COLO668 (cell line): ENCODE measurements around the gene ZC3H8.
A peak's percentile ranks its signal among the peaks of the same experiment; 100 is the strongest.

ENCODE experiments used
- DNase-seq: peaks from one replicate; lab custom pipeline; 2025; ENCODE audit not compliant: unreplicated experiment; lab: John Stamatoyannopoulos, UW

ZC3H8 gene

DNA sequence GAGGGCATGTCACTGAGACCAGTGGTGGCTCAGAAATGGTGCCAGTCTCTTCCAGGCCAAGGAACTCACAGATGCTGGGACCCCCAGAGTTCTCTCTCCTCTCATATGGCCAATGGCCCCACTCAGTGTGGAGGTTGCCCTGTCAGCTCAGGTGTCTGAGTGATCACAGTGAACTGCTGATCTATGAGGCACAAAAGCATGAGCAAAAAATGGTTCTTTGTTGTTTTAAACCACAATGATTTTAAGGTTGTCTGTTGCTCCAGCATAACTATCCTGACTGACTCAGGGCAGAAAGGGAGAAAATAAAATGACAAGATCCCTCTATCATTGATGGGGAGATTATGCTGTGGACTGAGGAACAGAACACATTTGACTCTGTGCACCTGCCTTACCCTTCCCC lies 58.9 kb downstream of the ZC3H8 start:
- no peak for DNase-seq

DNA sequence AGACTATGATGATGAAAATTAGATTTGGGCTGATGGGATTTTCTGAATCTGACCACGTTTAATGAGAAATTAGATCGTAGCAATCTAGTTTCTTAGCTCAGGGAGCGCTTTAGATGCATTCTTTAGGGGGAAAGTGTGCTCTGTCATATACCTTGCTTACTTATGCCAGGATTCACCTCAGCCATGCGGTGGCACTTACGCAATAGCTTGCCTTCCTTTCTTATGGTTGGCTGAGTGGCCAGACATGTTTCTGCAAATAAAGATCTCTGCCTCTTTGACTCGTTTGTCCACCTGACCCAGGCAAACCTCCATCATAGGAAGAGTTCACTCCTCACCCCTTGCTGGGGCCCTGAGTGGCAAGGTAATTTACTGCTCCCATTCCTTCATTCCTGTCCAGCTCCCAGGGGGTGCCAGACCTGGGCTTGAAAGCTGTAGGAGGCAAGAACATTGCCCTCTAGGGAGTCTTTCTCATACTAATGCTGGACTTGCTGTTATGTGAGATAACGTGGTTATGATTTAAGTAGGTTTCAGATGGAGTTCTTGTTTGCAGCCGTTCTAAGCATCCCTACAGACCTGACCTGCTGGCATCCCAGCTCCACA lies 59.6 kb downstream of the ZC3H8 start:
- DNase-seq: no peak

DNA sequence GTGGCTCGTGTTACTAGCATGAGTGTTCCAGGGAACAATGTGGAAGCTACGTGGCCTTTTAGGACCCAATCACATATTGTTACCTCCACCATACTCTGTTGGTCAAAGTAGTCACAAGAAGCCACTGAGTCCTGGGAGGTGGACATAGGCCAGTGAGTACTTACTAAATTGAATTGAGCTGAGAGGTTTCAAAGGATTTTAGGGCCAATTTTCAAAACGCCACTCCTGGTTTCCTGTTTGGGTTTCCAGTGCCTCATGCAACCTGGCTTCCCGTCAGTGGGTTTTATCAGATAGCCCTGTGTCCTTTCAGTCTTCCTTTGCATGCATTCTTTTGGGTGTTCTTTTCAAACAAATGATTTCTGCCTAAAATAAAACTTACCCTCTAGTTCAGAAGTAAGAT lies 60.4 kb downstream of the ZC3H8 start:
- DNase-seq: no peak

DNA sequence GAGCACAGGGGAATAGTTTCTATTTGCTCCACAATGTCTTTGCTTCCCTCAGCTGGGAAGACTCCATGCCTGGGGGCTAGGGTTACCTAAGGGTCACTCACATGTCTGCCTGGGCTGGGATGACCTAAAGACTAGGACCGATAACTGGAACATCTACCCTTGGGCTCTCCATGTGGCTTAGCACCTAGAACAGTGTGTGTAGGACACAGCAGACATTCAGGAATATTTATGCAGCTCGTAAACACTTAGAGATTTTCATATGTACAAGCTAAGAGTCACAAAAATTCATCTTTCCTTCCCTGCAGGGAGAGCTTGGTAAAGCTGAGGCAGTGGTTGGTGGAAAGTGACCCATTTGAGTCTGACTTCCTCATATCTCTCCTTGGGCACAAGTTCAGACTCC lies 60.8 kb downstream of the ZC3H8 start:
- DNase-seq: no peak

DNA sequence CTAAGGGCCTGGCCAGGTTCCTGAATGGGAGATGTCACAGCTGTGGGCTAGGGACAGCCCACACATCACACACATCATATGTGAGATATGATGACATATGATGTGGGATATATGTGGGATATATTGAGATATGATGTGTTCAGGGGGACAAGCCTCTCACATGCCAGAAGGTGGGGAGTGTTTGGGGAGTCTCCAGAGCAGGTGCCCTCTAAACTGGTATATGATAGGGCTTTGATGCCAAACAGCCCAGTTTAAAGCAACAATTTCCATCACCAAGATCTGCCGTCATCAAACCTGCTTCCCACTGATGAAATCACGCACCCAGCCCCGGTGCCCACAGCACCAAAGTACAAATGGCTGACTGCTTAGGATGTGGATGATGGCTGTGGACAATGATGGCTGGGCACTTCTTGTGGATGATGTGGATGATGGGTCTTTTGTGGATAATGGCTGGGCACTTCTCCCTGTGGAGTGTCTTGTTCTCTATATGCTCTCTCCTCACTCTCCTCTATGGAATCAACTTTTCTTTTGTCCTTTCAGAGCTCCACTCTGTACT lies 65.8 kb downstream of the ZC3H8 start:
- DNase-seq: no peak

DNA sequence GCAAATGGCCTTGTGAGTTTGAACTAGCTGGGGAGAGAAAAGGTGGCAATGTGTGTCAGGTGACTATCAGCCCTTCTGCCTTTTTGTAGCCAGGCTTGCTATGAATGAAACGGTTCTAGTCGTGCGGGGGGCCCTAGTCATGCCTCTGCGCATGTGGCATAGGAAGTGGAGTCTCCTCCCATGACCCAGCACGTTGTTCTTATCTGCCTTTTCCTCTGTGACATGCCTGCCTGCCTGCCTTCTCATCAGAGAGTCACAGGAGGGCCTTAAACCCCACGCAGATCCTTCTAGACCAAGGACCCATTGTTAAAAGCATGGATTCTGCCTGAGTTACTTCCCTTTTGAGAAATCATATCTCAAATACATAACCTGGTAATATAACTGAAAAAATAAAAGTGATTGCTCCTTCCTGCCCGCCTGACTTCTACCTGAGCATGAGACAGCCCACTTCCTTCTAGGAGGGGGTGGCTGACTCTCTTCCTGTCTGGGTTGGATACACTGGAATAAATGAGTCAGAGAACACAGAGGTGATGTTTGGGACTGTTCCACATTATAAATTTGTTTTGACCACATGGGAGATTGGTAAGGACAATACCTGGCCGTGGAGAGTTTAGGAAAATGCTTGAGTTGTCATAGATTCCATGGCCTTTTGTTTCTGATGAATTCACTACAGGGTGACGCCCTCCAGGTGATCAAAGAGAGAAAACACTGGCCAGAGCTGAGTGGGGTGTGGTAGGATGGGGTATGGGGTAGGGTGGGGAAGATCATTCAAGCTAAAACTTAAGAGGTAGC lies 66.8 kb downstream of the ZC3H8 start:
- no peak for DNase-seq

DNA sequence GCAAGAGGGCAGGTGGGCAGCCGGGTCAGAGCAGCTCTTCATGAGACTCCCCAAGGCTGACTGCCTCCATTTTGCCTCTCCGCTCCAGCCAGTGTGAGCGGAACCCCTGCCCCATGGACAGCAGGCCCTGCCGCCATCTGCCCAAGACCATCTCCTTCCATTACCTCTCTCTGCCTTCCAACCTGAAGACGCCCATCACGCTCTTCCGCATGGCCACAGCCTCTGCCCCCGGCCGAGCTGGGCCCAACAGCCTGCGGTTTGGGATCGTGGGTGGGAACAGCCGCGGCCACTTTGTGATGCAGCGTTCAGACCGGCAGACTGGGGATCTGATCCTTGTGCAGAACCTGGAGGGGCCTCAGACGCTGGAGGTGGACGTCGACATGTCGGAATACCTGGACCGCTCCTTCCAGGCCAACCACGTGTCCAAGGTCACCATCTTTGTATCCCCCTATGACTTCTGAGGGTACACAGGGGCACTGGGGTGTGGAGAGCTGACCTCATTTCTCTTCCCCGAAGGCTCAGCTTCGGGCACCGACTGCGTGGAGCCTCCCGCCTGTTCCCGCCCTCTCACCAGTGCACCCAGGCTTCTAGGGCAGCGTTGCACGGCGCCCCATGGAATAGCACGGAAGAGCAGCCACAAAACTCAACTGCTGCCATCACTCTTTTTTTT lies 67.7 kb downstream of the ZC3H8 start:
- no peak for DNase-seq

DNA sequence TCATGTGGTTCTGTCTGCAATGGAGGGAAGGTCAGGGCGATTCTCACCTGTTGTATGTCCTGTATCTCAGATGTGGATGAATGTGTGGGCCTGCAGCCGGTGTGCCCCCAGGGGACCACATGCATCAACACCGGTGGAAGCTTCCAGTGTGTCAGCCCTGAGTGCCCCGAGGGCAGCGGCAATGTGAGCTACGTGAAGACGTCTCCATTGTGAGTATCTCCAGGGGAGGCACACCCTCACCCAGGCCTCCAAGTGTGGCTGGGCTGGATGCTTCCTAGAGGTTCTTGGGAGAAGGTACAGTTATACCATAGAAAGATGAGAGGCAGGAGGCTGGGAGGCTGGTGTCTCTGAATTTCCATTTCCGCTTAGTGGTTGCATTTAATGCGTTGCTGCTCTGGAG lies 69.7 kb downstream of the ZC3H8 start:
- DNase-seq: no peak

DNA sequence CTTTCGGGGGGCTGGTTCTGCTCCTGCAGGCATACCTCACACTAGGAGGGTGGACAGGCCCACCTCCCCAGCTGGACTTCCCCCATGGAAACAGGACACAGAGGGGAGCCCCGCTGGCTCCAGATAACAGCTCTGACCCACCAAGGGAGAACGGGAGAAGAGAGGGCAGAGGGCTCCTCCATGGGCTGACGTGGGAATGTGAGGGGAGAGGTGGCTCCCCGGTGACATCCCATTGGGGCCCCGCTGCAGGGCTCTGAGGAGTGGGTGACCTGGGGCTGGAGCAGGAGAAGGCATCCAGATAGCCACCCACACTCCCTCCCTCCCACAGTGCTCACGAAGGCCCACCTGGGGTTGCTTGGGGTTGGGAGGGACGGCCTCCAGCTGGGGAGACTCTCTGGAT lies 70.7 kb downstream of the ZC3H8 start:
- no peak for DNase-seq

DNA sequence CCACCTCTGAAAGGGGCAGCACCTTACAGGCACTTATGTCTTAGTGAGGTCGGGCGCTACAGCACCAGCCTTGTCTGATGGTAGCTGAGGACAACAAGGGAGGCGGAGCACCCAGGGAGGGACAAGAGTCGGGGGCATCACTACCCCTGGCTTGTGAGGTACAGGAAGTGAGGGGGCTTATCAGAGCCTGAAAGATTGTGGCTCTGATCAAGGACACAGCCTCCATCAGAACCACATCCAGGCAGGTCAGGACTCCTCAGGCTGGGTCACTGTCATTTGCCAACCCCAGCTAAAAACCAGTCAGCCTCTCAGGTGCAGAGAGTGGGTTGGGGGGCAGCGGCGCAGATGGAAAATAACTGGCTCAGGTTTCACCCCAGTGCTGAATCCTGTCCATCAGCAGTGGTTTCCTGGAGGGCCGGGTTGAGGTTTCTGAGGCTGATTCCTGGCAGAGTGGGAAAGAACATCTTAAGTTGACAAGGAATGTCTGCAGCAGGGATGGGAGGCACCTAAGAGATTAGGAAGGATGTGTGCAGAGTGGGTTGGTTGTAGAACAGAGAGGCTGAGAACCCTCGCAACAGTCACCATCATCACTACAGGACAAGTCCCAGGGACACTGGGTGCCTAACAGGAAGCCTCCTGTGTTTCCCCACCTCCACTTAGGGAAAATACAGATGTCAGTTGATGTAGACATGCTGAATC lies 71.4 kb downstream of the ZC3H8 start:
- DNase-seq: peak; percentile 16

DNA sequence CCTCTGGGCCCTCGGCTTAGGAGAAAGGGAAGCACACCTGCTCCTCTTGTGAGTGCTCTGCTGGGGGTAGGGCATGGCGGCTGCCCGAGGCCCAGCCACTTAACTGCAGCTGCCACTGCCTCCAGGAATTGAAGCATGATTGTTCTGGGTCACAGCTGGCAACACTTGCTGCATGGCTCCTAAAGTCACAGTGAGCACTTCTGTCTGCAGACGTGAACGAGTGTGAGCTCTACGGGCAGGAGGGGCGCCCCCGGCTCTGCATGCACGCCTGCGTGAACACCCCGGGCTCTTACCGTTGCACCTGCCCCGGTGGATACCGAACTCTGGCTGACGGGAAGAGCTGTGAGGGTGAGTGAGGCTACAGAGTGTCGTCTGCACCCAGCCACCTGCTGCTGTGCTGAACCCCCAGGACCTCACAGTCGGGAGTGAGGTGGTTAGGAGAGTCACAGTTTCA lies 72.2 kb downstream of the ZC3H8 start:
- peak; percentile 91 for DNase-seq

DNA sequence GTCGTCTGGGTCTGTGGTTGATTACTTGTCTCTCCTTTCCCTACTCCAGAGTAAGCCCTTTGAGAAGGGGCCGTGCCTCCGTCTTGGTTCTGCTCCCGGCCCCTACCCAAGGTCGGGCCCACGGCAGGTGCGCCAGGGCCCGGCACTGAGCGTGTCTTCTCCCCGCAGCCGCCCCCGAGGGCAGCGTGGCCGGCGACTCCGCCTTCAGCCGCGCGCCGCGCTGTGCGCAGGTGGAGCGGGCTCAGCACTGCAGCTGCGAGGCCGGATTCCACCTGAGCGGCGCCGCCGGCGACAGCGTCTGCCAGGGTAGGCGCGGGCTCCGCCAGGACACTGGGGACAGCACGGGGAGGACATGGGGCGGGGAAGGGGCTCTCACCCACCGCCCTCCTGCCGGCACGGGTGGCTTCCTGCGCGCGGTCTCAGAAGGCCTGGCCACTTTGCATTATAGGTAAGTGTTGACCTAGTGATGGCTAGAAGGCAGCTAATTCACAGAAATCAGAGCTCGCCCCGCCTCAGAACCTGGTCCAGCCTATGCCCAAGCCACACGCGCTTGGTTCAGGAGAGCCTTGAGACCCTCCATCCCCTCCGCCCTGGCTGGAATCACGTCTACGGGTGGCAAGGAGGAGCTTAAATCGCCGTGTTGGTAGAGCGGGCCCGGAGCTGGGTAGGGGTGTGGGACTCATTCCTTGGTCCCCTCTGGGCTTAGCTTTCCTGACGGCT lies 73.1 kb downstream of the ZC3H8 start:
- DNase-seq: peak; percentile 94

DNA sequence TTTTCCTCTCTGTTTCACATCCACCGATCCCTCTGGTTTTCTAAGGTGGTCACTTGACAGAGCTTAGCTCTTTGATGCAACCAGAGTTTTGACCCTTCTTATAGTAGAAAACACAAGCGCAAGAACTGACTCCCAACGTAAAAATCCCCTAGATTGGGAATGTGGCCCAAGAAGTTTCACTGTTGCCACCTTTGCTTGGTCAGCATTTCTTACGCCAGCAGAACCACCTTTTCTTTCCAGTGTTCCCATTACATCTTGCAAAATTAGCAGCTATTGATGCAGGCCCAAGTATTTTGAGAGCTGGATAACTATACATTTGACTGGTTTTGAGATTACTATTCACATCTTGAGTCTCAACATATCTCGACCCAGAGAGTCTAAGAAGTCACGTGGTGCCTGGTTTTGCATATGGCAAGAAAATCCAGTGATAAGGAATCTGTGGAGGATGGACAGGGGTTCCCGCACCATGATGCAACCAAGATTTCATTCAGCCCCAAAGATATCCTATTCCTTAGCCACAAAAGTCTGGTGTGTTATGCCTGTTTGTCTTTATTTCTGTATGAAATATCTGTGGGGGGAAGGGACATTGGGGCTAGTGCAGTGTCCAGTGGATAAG lies 78.8 kb downstream of the ZC3H8 start:
- no peak for DNase-seq

DNA sequence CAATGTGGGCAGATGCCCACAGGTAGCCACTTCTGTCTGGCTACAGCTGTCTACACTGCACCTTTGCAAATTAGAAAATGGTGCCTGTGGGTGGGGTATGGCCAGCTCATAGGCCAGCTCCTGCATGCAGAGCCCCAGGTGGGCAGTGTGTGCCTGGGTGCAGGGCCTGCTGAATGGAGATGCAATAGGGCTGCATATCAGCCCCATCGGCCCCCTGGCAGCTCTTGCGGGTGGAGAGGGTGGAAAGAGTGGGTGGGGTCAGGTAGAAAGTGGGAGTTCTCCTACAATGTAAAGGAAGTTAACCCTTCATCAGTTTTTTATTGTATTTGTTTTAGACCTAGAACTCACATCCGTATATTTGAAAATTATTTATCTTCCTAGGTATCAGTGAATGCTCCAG lies 79.5 kb downstream of the ZC3H8 start:
- no peak for DNase-seq

DNA sequence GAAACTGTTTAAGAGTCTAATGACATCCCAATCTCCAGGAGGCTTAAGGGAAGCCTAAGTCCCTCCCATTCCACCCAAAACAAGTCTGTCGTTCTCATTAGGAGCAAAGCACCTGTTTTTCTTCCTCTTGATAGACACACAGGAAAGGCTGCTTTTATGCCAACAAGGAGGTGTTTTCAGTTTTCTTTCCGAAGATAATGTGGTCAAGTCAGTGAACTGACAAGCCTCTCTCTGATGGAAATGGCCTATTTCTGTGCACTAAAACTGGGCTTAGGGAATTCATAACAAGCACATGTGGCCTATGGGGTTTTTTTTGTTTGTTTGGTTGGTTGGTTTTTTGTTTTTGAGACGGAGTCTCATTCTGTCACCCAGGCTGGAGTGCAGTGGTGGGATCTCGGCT lies 80.5 kb downstream of the ZC3H8 start:
- no peak for DNase-seq

DNA sequence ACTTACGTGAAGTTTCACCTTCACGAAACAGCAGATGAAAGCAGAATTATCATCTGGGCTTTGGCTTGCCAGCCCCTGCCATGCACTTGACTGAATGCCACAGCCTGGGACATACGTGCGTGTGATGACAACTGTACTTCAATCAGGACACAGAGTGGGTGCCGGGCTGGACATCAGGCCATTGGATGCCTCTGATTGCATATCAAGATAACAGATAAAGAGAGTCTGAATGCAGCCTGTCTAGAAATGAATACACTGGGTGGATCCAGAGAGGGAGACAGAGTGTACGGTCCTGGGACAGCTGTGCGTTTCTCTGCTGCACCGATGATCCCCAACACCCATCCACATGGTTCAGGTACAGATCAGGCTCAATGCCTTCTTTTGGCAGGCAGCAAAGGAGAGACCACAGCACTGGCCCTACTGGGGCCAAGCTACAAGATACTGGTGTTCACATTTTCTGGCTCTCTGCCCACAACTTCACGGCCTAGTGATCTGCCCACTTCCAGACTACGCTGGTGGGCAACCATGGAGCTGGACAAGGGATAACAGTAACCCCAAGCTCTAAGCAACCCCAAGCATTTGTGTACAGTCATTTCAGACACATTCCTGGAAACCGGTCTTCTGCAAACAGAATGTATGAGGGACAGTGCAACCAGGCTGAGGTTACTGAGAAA lies 81.1 kb downstream of the ZC3H8 start:
- no peak for DNase-seq

DNA sequence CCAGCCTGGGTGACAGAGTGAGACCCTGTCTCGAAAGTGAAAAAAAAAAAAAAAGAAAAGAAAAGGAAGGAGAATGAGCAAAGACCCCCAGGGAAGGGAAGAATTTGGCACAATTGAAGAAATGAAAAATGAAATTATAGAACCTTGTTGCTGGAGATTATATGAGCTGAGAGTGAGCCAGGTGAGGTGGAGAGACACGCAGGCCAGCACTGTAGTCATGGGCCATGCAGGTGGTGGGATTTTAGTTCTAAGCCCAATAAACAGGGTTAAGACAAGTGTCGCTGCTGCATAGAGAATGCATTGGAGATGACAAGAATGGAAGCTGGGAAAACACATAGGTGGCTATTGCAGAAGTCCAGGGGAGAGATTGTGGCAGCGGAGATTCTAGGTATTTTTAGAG lies 84.3 kb downstream of the ZC3H8 start:
- no peak for DNase-seq

DNA sequence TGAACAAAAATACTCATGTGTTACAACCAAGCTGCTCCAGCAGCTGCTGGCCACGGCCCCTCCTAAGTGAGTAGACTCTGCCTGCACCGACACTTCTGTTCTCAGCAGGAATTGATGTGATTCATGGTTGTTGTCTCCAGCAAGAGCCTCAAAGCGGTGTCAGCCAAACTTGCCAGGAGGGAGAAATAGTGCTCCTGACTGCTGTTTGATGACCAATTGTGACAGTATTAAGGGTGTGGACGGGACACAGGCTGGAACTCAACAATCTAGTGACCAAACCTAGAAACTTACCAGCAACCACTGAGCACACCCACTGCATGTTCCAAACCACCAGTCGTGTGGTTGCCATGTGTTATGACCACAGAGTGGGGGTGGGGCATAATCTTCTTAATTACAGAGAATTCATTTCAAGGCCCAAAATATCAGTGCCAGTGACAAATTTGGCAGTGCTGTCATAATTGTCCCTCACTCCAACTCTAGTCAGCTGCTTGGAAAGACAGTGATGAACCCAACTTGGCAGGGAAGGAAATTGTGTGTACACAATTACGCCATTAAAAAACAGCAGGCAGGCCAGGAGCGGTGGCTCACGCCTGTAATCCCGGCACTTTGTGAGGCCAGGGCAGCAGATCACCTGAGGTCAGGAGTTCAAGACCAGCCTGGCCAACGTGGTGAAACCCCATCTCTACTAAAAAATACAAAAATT lies 86.3 kb downstream of the ZC3H8 start:
- no peak for DNase-seq
